GM12801 (cell line): ENCODE results near the gene COL6A2.

Experiments
- TF ChIP-seq, protein P1 (sequence below): IDR thresholded peaks from one replicate; pipeline ENCODE4 v1.5.1; 2011; ENCODE audit warnings: control low read depth; ENCODE audit not compliant: insufficient read length; ENCODE audit errors: extremely low read depth

Gene COL6A2

DNA sequence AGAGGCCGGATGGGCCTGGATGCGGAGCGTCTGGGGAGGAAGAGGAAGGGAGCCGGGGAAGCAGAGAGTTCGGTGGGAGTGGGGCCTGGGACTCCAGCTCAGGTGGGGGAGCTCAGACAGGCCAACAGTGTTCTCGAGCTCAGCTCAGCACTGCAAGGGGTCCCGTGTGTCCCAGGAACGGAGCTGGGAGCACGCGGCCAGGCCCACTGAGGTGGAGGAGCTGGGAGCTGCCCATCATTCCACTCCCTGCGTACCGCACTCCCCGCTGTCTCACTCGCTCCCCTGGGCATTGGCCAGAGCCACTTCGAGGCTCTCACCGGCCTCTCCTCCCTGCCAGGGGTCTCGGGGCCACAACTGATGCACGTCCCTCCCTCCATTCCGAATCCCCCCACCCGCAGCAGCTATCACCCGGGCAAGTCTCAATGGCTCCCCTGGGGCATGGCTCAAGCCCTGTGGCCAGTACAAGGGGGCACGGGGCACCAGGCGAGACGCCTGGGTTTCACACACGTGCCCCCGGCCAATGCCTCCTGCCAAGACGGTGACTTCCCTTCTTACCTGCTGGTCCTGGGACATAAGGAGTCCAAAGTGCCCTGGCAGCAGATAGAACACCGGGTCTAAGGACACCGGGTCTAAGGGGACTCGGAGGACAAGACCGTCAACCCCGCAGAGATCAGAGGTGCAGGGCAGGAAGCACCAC, 30.3 kb upstream of the COL6A2 start:
- TF ChIP-seq, protein P1, sequence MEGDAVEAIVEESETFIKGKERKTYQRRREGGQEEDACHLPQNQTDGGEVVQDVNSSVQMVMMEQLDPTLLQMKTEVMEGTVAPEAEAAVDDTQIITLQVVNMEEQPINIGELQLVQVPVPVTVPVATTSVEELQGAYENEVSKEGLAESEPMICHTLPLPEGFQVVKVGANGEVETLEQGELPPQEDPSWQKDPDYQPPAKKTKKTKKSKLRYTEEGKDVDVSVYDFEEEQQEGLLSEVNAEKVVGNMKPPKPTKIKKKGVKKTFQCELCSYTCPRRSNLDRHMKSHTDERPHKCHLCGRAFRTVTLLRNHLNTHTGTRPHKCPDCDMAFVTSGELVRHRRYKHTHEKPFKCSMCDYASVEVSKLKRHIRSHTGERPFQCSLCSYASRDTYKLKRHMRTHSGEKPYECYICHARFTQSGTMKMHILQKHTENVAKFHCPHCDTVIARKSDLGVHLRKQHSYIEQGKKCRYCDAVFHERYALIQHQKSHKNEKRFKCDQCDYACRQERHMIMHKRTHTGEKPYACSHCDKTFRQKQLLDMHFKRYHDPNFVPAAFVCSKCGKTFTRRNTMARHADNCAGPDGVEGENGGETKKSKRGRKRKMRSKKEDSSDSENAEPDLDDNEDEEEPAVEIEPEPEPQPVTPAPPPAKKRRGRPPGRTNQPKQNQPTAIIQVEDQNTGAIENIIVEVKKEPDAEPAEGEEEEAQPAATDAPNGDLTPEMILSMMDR, result no peak

DNA sequence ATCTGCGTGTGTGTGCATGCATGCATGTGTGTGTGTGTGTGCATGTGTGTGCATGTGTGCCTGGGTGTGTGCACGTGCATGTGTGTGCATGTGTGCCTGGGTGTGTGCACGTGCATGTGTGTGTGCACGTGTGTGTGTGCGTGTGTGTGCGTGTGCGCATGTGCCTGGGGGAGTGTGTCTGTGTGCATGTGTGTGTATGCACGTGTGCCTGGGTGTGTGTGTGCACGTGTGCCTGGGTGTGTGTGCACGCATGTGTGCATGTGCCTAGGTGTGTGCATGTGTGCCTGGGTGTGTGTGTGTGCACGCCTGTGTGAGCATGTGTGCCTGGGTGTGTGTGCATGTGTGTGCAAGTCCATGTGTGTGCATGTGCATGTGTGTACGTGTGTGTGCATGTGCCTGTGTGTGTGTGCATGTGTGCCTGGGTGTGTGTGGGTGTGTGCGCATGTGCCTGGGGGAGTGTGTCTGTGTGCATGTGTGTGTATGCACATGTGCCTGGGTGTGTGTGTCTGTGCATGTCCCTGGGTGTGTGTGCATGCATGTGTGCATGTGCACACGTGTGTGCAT, 29.3 kb upstream of the COL6A2 start:
- TF ChIP-seq, protein P1, result no peak

DNA sequence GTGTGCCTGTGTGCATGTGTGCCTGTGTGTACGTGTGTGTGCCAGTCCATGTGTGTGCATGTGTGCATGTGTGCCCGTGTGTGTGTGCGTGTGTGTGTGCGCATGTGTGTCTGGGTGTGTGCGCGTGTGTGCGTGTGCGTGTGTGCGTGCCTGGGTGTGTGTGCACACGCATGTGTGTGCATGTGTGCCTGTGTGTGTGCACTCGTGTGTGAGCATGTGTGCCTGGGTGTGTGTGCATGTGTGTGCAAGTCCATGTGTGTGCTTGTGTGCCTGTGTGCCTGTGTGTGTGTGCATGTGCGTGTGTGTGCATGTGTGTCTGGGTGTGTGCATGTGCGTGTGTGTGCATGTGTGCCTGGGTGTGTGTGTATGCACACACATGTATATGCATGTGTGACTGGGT, 28.7 kb upstream of the COL6A2 start:
- TF ChIP-seq, protein P1, result no peak

DNA sequence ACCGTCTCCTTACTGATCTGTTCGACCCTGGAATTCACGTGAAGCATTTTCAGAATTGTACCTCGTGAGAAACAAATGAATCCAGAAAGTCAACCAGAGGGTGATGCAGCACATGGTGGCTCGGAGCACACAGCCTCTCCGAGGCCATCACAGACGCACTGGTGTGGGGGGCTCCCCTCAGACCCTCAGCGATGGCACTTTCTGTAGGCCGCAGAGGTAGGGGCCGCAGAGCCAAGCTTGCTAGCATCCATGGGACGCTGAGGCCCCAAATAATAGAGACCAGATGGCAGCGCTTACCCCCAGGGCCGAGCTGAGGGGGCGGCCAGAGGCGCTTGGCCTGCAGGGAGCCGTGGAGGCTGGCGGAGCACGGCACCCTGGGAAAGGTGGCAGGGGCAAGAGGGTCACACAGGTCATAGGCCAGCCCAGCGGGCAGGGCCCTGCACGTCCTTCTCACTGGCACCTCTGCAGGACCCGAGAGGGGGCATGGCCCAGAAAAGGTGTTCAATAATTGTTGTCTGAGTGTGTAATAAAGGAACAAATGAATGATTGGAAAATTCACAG, 28.1 kb upstream of the COL6A2 start:
- TF ChIP-seq, protein P1, result no peak

DNA sequence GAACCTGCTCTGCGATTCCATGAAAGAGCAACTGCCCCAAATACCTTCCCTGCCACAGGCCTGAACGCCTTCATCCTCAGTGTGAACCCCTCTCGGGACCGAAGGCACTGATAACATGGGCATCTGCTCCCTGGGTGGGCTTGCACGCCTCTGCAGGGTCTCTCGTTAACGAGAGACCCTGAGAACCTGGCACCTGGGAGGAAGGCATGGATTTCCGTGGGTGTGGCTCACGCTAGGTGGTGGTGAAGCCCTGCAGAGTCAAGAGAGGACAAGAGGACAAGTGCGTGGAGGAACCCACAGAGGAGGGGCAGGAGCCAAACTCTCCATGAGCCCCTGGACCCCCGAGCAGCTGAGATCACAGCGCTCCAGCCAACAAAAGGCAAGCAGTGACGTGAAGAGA, 26.8 kb upstream of the COL6A2 start:
- TF ChIP-seq, protein P1, result no peak

DNA sequence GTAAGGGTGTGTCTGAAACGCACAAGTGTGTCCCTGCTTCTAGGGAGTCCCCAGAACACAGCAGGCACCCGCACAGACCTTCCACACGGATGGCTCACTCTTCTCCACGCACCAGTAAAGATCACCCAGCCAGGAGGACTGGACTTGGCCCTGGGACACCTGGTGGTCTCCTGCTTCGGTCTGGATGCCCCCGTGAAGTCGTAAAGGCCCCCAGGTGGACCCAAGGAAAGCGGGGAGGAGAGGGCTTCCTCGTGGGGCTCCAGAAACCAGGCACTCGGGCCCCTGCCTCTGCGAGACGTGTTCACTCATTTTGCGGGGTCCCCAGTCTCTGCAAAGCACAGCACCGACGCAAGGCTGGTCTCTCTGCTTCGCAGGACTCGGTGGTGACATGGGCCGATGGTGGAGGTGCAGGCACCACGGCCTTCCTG, 20.2 kb upstream of the COL6A2 start:
- TF ChIP-seq, protein P1, result no peak

DNA sequence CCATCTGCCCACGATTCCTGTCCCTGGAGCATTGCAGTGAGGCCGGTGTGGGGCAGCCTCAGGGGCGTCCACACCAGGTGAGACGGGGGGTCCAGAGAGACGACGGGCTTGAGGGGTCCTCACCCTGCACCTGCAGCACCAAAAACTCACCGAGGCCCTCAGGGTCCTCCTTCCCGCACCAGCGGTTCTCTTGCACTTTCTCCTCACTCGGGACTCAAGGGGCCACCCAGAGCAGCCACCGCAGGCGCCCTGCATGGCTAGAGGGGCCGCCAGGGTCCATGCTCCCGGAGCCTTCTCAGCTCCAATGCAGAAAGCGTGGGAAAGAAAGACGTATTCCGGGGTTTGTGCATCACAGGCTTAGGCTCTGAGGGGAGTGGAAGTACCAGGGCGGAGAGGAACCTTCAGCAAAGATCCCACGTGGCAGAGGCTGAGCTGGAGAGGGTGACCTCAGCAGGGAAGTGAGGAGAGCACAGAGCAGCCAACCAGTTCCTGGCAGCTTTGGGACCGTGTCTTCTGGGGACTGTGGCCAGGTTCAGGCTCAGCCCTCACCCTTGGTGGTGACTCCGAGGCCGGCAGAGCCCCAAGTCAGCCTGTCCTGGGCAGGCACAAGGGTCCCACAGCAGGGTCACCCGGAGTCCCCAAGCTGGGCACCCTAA, 19.5 kb upstream of the COL6A2 start:
- TF ChIP-seq, protein P1, result no peak
